Stimulated activated CD8-positive, alpha-beta memory T cell treated with anti-CD3 and anti-CD28 coated beads, Interleukin-15, amount 100 ng/mL, for 48 hours (primary cell): Measurements from ENCODE around the gene NFIA.

ENCODE experiments used
- DNase-seq, 2 donors: peaks; one replicate each; pipeline ENCODE4 v3.0.0-alpha.2; 2020; ENCODE audit warnings: low read depth in 2 of 2

NFIA gene

GRCh38 chr1:61182480-61182879, 100.1 kb downstream of the NFIA start:
- DNase-seq, result no peak

GRCh38 chr1:61183471-61184039, 101.2 kb downstream of the NFIA start:
- no peak for DNase-seq

- DNase-seq, result no peak
Measured at GRCh38 chr1:61184040-61184713, 101.8 kb downstream of the NFIA start.

GRCh38 chr1:61184714-61185106, 102.3 kb downstream of the NFIA start:
- DNase-seq, result no peak

GRCh38 chr1:61186753-61187152, 104.4 kb downstream of the NFIA start:
- no peak for DNase-seq

GRCh38 chr1:61187352-61188086, 105.2 kb downstream of the NFIA start:
- no peak for DNase-seq

- DNase-seq, result no peak
Measured at GRCh38 chr1:61190153-61190552, 107.8 kb downstream of the NFIA start.

GRCh38 chr1:61190618-61191432, 108.5 kb downstream of the NFIA start:
- DNase-seq, result no peak

GRCh38 chr1:61191433-61191720, 109.0 kb downstream of the NFIA start:
- no peak for DNase-seq

- DNase-seq, result no peak
Measured at GRCh38 chr1:61192663-61193330, 110.4 kb downstream of the NFIA start.

- DNase-seq, result no peak
Measured at GRCh38 chr1:61193808-61194207, 111.4 kb downstream of the NFIA start.

- no peak for DNase-seq
Measured at GRCh38 chr1:61198554-61198953, 116.2 kb downstream of the NFIA start.

- no peak for DNase-seq
Measured at GRCh38 chr1:61201035-61201434, 118.7 kb downstream of the NFIA start.

GRCh38 chr1:61202854-61203598, 120.7 kb downstream of the NFIA start:
- no peak for DNase-seq

- no peak for DNase-seq
Measured at GRCh38 chr1:61204528-61204927, 122.2 kb downstream of the NFIA start.

- no peak for DNase-seq
Measured at GRCh38 chr1:61207416-61207815, 125.1 kb downstream of the NFIA start.

GRCh38 chr1:61208172-61208571, 125.8 kb downstream of the NFIA start:
- no peak for DNase-seq

GRCh38 chr1:61208831-61209230, 126.5 kb downstream of the NFIA start:
- DNase-seq, result no peak

GRCh38 chr1:61210435-61211154, 128.2 kb downstream of the NFIA start:
- no peak for DNase-seq

- no peak for DNase-seq
Measured at GRCh38 chr1:61213245-61214011, 131.1 kb downstream of the NFIA start.
